Trophoblast cell (in vitro differentiated cells and primary cell): ENCODE measurements around the gene LYPD6B.

Source experiments
- DNase-seq, 2 donors: peaks; one replicate each; pipeline ENCODE4 v3.0.0-alpha.2; 2016
- H2AFZ ChIP-seq: 2 replicates; pipeline ENCODE4 v1.6.1; 2013; ENCODE audit warnings: low read length, moderate library complexity, mild to moderate bottlenecking; ENCODE audit not compliant: insufficient read depth, poor library complexity
- H2AK5ac ChIP-seq: 2 replicates; pipeline ENCODE4 v1.6.1; 2013; ENCODE audit warnings: mild to moderate bottlenecking, low read length
- H2BK120ac ChIP-seq: 2 replicates; pipeline ENCODE4 v1.6.1; 2013; ENCODE audit warnings: low read length, mild to moderate bottlenecking, moderate library complexity; ENCODE audit not compliant: insufficient read depth, poor library complexity
- H2BK12ac ChIP-seq: 2 replicates; pipeline ENCODE4 v1.6.1; 2013; ENCODE audit warnings: mild to moderate bottlenecking, low read length, moderate library complexity
- H2BK5ac ChIP-seq: 2 replicates; pipeline ENCODE4 v1.6.1; 2013; ENCODE audit warnings: low read length, low read depth, moderate library complexity, mild to moderate bottlenecking; ENCODE audit not compliant: poor library complexity
- H3K14ac ChIP-seq: 2 replicates; pipeline ENCODE4 v1.6.1; 2013; ENCODE audit warnings: mild to moderate bottlenecking, low read length
- H3K18ac ChIP-seq: 2 replicates; pipeline ENCODE4 v1.6.1; 2013; ENCODE audit warnings: mild to moderate bottlenecking, low read length
- H3K23ac ChIP-seq: 2 replicates; pipeline ENCODE4 v1.6.1; 2013; ENCODE audit warnings: low read length
- H3K27ac ChIP-seq: 2 replicates; pipeline ENCODE4 v1.5.1; 2013; ENCODE audit warnings: low read depth, mild to moderate bottlenecking, inconsistent platforms, low read length, moderate library complexity
- H3K27me3 ChIP-seq: 2 replicates; pipeline ENCODE4 v1.6.1; 2013; ENCODE audit warnings: inconsistent platforms, mild to moderate bottlenecking, low read length, moderate library complexity; ENCODE audit not compliant: insufficient read depth
- H3K36me3 ChIP-seq, 2 experiments: 1 replicate in 1 of 2; 2 replicates in 1 of 2; pipeline ENCODE4 v1.6.1; 2013; ENCODE audit warnings: low read length in 2 of 2, mild to moderate bottlenecking in 2 of 2, moderate library complexity in 1 of 2; ENCODE audit not compliant: insufficient read depth in 2 of 2, control insufficient read depth in 1 of 2
- H3K4ac ChIP-seq: 2 replicates; pipeline ENCODE4 v1.6.1; 2013; ENCODE audit warnings: low read depth, mild to moderate bottlenecking, low read length, moderate library complexity
- H3K4me1 ChIP-seq, 2 experiments: 1 replicate in 1 of 2; 2 replicates in 1 of 2; pipeline ENCODE4 v1.6.1; 2013; ENCODE audit warnings: low read length in 2 of 2, mild to moderate bottlenecking in 2 of 2, moderate library complexity in 1 of 2; ENCODE audit not compliant: insufficient read depth in 2 of 2, control insufficient read depth in 1 of 2
- H3K4me2 ChIP-seq: 2 replicates; pipeline ENCODE4 v1.6.1; 2013; ENCODE audit warnings: inconsistent platforms, mild to moderate bottlenecking, low read length, moderate library complexity
- H3K4me3 ChIP-seq: 2 replicates; pipeline ENCODE4 v1.5.1; 2013; ENCODE audit warnings: mild to moderate bottlenecking, low read depth, low read length, inconsistent platforms
- H3K79me1 ChIP-seq: one replicate; pipeline ENCODE4 v1.6.1; 2013; ENCODE audit warnings: low read length
- H3K79me2 ChIP-seq: 2 replicates; pipeline ENCODE4 v1.6.1; 2013; ENCODE audit warnings: low read length, mild to moderate bottlenecking; ENCODE audit not compliant: control insufficient read depth, insufficient read depth, poor library complexity
- H3K9ac ChIP-seq: 2 replicates; pipeline ENCODE4 v1.6.1; 2013; ENCODE audit warnings: mild to moderate bottlenecking, low read length
- H3K9me3 ChIP-seq: 2 replicates; pipeline ENCODE4 v1.6.1; 2013; ENCODE audit warnings: low read depth, mild to moderate bottlenecking, control low read depth, inconsistent platforms, low read length; ENCODE audit not compliant: insufficient read depth
- H4K12ac ChIP-seq: 2 replicates; pipeline ENCODE4 v1.6.1; 2013; ENCODE audit warnings: low read depth, mild to moderate bottlenecking, low read length, moderate library complexity
- H4K8ac ChIP-seq: 2 replicates; pipeline ENCODE4 v1.6.1; 2013; ENCODE audit warnings: low read depth, mild to moderate bottlenecking, low read length, moderate library complexity
- H4K91ac ChIP-seq: one replicate; pipeline ENCODE4 v1.6.1; 2013; ENCODE audit warnings: low read depth, mild to moderate bottlenecking, low read length, moderate library complexity
- WGBS: extraction: QIAGEN DNeasy Blood & Tissue Kit; methylation state at CpG from one replicate; pipeline ENCODE4 v1.1.7; 2013; ENCODE audit warnings: missing lambda C conversion rate; ENCODE audit not compliant: insufficient read length, insufficient coverage; ENCODE audit errors: extremely low coverage; 5-methylcytosine and 5-hydroxymethylcytosine counted together

The LYPD6B gene

GRCh38 chr2:149019768-149020167, 18.7 kb upstream of the LYPD6B start:
- Histone ChIP-seq H3K9ac (no peak overlapping the region), H3K79me2 (no peaks in the 10 kb centered on the region), H3K4ac (no peak overlapping the region), H2BK120ac (no peak overlapping the region), H4K8ac (no peak overlapping the region), H3K4me1 (peaks cover 6 to 11% of the 10 kb centered on the region in 2 experiments), H3K14ac (no peak overlapping the region), H3K9me3 (no peaks in the 10 kb centered on the region), H3K27ac (no peak overlapping the region), H3K23ac (no peak overlapping the region), H4K91ac (no peak overlapping the region), H3K27me3 (no peaks in the 10 kb centered on the region), H2BK12ac (no peak overlapping the region), H3K18ac (no peak overlapping the region), H2AK5ac (no peak overlapping the region), H2BK5ac (no peak overlapping the region), H4K12ac (no peak overlapping the region), H3K79me1 (peaks cover 8% of the 10 kb centered on the region), H3K4me3 (no peak overlapping the region), H3K36me3 (no peaks in the 10 kb centered on the region), H2AFZ (no peak overlapping the region), H3K4me2 (no peak overlapping the region)
- no CpG with 5 or more reads among the region's 2 CpGs for WGBS
- no peak for DNase-seq

DNA sequence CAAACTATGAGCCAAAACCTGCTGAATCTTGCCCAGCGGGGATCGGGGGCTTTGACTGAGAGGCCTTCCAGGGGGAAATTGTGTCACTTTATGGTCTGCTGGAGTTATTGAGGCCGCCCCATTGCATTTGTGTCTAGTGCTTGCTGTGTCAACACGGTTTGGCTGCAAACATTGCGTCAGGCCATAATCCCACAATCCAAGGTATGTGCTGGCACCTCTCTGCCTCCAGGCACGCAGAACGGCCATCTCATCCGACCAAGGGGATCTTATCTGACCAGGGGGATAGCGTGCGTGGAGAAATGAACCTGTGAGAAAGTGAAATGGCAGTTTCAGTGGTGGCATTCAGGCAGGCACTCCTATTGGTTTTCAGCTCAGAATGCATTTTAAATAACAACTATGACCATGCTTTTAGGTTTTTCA, 18.1 kb upstream of the LYPD6B start:
- H3K18ac ChIP-seq = no peak overlapping the region
- H2BK12ac ChIP-seq = peak overlapping the region; percentile 2
- no peaks in the 10 kb centered on the region for H3K9me3 ChIP-seq
- peak; percentile 81 to 92 for DNase-seq
- no peaks in the 10 kb centered on the region for H3K36me3 ChIP-seq
- H3K4me3 ChIP-seq = no peak overlapping the region
- H3K4me2 ChIP-seq = no peak overlapping the region
- H2AFZ ChIP-seq = no peak overlapping the region
- no peak overlapping the region for H2BK5ac ChIP-seq
- peaks cover 8% of the 10 kb centered on the region for H3K79me1 ChIP-seq
- WGBS = no CpG with 5 or more reads among the region's 10 CpGs
- H3K4me1 ChIP-seq = peaks cover 6 to 11% of the 10 kb centered on the region in 2 experiments
- H4K8ac ChIP-seq = peak overlapping the region; percentile 23
- no peak overlapping the region for H2BK120ac ChIP-seq
- H3K14ac ChIP-seq = no peak overlapping the region
- H3K23ac ChIP-seq = no peak overlapping the region
- no peak overlapping the region for H2AK5ac ChIP-seq
- H3K4ac ChIP-seq = no peak overlapping the region
- H4K91ac ChIP-seq = no peak overlapping the region
- H3K27ac ChIP-seq = no peak overlapping the region
- no peak overlapping the region for H4K12ac ChIP-seq
- H3K9ac ChIP-seq = peak overlapping the region; percentile 15
- H3K27me3 ChIP-seq = no peaks in the 10 kb centered on the region
- H3K79me2 ChIP-seq = no peaks in the 10 kb centered on the region

DNA sequence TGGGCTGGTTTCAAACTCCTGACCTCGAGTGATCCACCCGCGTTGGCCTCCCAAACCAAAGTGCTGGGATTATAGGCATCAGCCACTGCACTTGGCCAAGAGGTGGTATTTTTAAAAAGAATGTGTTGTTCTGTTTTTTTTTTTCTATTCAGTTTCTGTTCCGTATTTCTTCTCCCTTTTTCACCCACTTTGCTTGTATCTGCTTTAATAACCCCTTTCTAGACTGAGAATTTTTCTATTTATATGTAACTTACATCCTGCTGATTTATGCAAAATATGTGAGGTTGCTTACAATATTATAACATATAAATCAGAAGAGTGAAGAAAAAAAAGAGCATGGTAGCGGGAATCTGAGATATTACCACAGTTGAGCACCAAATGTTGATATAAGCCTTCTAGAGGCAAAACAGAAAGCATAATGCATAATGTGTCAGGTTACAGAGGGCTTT, 17.2 kb upstream of the LYPD6B start:
- Histone ChIP-seq H3K79me1 (peaks cover 5% of the 10 kb centered on the region), H3K23ac (no peak overlapping the region), H3K36me3 (no peaks in the 10 kb centered on the region), H3K18ac (no peak overlapping the region), H2AK5ac (no peak overlapping the region), H3K4me1 (peaks cover 3% of the 10 kb centered on the region in 2 experiments), H3K27me3 (no peaks in the 10 kb centered on the region), H4K8ac (no peak overlapping the region), H3K27ac (no peak overlapping the region), H2BK5ac (no peak overlapping the region), H2BK120ac (no peak overlapping the region), H3K4ac (no peak overlapping the region), H3K4me2 (no peak overlapping the region), H2BK12ac (no peak overlapping the region), H2AFZ (no peak overlapping the region), H3K9me3 (no peaks in the 10 kb centered on the region), H4K12ac (no peak overlapping the region), H3K9ac (no peak overlapping the region), H3K4me3 (no peak overlapping the region), H3K79me2 (no peaks in the 10 kb centered on the region), H4K91ac (no peak overlapping the region), H3K14ac (no peak overlapping the region)
- no peak for DNase-seq
- WGBS = no CpG with 5 or more reads among the region's 5 CpGs

GRCh38 chr2:149021761-149022160, 16.7 kb upstream of the LYPD6B start:
- Histone ChIP-seq H3K79me1 (peaks cover 4% of the 10 kb centered on the region), H3K27ac (no peak overlapping the region), H3K14ac (no peak overlapping the region), H3K18ac (no peak overlapping the region), H3K4me1 (peaks cover 3% of the 10 kb centered on the region in 2 experiments), H2BK120ac (peak overlapping the region; percentile 20), H4K91ac (no peak overlapping the region), H3K9ac (no peak overlapping the region), H3K4ac (no peak overlapping the region), H2BK12ac (peak overlapping the region; percentile 50), H2BK5ac (no peak overlapping the region), H3K36me3 (no peaks in the 10 kb centered on the region), H2AFZ (no peak overlapping the region), H3K27me3 (no peaks in the 10 kb centered on the region), H3K23ac (no peak overlapping the region), H2AK5ac (no peak overlapping the region), H3K79me2 (no peaks in the 10 kb centered on the region), H3K9me3 (no peaks in the 10 kb centered on the region), H3K4me2 (no peak overlapping the region), H4K12ac (no peak overlapping the region), H4K8ac (no peak overlapping the region), H3K4me3 (no peak overlapping the region)
- DNase-seq = no peak
- WGBS = no CpG with 5 or more reads among the region's 6 CpGs
